Right lobe of liver (tissue), 6 donors: ENCODE measurements around the gene CYP11A1. TPM values are rescaled to one million over a fixed set of nuclear protein-coding genes. Genes with fewer than 3 reads are reported as not detected.

Experiments
- ATAC-seq, 4 donors: fragments of 200-7000 bp; cut with Tn5 transposase; one replicate each; pipeline ENCODE4 v1.9.1; 2020; ENCODE audit warnings: mild to moderate bottlenecking in 4 of 4, moderate library complexity in 4 of 4
- DNase-seq, 3 donors: peaks; one replicate each; pipeline ENCODE4 v3.0.0-alpha.2; 2020
- H3K27ac ChIP-seq, 3 donors: fragments of 200-600 bp; one replicate each; pipeline ENCODE4 v1.8.0; 2022
- H3K27me3 ChIP-seq, 2 donors: fragments of 200-600 bp; one replicate each; pipeline ENCODE4 v1.8.0; 2022
- H3K36me3 ChIP-seq, 4 donors: fragments of 200-600 bp; sonication (generic) in 1 of 4; one replicate each; pipeline versions ENCODE4 v1.5.1 to v1.8.0; 2017 to 2022; ENCODE audit warnings: control low read depth in 1 of 4
- H3K4me1 ChIP-seq, 4 donors: fragments of 200-600 bp; sonication (generic) in 1 of 4; one replicate each; pipeline versions ENCODE4 v1.5.1 to v1.8.0; 2017 to 2022; ENCODE audit warnings: control low read depth in 1 of 4
- H3K4me3 ChIP-seq, 3 donors: fragments of 200-600 bp; one replicate each; pipeline ENCODE4 v1.8.0; 2022
- H3K9me3 ChIP-seq, 4 donors: fragments of 200-600 bp; sonication (generic) in 1 of 4; one replicate each; pipeline versions ENCODE4 v1.5.1 to v1.8.0; 2017 to 2022; ENCODE audit warnings: control low read depth in 1 of 4
- CTCF ChIP-seq, 4 donors: fragments of 200-600 bp in 3 of 4; fragments of 450-650 bp in 1 of 4; IDR thresholded peaks; one replicate each; pipeline versions ENCODE4 v1.5.1 to v1.8.0; 2016 to 2022; ENCODE audit warnings: antibody characterized with exemption in 4 of 4, mild to moderate bottlenecking in 2 of 4
- POLR2A ChIP-seq: fragments of 450-650 bp; IDR thresholded peaks from one replicate; pipeline ENCODE4 v1.6.1; 2017; ENCODE audit warnings: antibody characterized with exemption, mild to moderate bottlenecking
- WGBS: methylation state at CpG from one replicate; pipeline ENCODE4 v1.1.6; 2018; ENCODE audit warnings: low coverage, low lambda C conversion rate; ENCODE audit not compliant: insufficient coverage; ENCODE audit errors: missing lambda C conversion rate; 5-methylcytosine and 5-hydroxymethylcytosine counted together
- intact Hi-C, 2 donors: fragments of 100-400 bp; cut with DNase I; formaldehyde crosslinking; loops; one replicate each; pipeline versions ENCODE4 v1.11.2 to v1.14.1; 2022
- total RNA-seq, 6 experiments: library from RNA; depleted of rRNA in 2 of 6; stranded (reverse); fragments of >200 nt in 2 of 6; fragmentation: NEBNext Ultra II Directional in 3 of 6; extraction: Animal tissue kit (Norgen Biotek cat#: 25700) in 3 of 6; gene quantifications; one replicate each; pipeline versions ENCODE4 v1.1.0 to v1.2.4, GENCODE V29; 2016 to 2023
- donor health status: DM: no; HTN: yes; CAD: no.
- donor health status: DM: no; HTN: no; CAD: no.
- donor health status: DM: no; HTN: no; CAD: no.
- donor health status: DM: no; HTN: yes; CAD: no.
- donor health status: DM: no; HTN: yes; CAD: no.

CYP11A1 gene
- total RNA-seq, 6 experiments from 2014 or later, result 2.5 to 6.4 (median 2.8) TPM

- H3K9me3 ChIP-seq, result no peaks in the 10 kb centered on the region
- WGBS, result no CpG with 5 or more reads among the region's 10 CpGs
- no peaks in the 10 kb centered on the region for H3K36me3 ChIP-seq
- intact Hi-C loops, result no loop called here
- H3K27me3 ChIP-seq, result no peaks in the 10 kb centered on the region
- no peak overlapping the region for H3K4me3 ChIP-seq
- TF ChIP-seq CTCF (IDR thresholded peaks at IDR 0.05) (no peak), POLR2A (no peak)
- DNase-seq (peak in 1 of 3 donors; percentile 30), ATAC-seq (no peak)
- H3K4me1 ChIP-seq, result no peaks in the 10 kb centered on the region
- no peak overlapping the region for H3K27ac ChIP-seq
Measured at GRCh38 chr15:74332611-74333010, 34.8 kb downstream of the CYP11A1 start.

GRCh38 chr15:74332011-74332410 lies 35.4 kb downstream of the CYP11A1 start:
- no peak overlapping the region for H3K27ac ChIP-seq
- H3K36me3 ChIP-seq, result no peaks in the 10 kb centered on the region
- no peaks in the 10 kb centered on the region for H3K4me1 ChIP-seq
- no peaks in the 10 kb centered on the region for H3K27me3 ChIP-seq
- DNase-seq (peak in 1 of 3 donors; percentile 23), ATAC-seq (no peak)
- 93% methylated on average over 3 of the region's 3 CpGs for WGBS
- H3K4me3 ChIP-seq, result no peak overlapping the region
- TF ChIP-seq POLR2A (no peak), CTCF (IDR thresholded peaks at IDR 0.05) (no peak)
- no peaks in the 10 kb centered on the region for H3K9me3 ChIP-seq
- intact Hi-C loops, result no loop called here

GRCh38 chr15:74330861-74331408 lies 36.5 kb downstream of the CYP11A1 start:
- no peaks in the 10 kb centered on the region for H3K36me3 ChIP-seq
- H3K27ac ChIP-seq, result no peak overlapping the region
- no peaks in the 10 kb centered on the region for H3K4me1 ChIP-seq
- no peaks in the 10 kb centered on the region for H3K27me3 ChIP-seq
- no peaks in the 10 kb centered on the region for H3K9me3 ChIP-seq
- no peak for ATAC-seq
- 58% methylated on average over 3 of the region's 11 CpGs for WGBS
- intact Hi-C loops, result no loop called here
- TF ChIP-seq POLR2A, result no peak
- no peak for TF ChIP-seq CTCF (IDR thresholded peaks at IDR 0.05)
- no peak for DNase-seq
- H3K4me3 ChIP-seq, result no peak overlapping the region

GRCh38 chr15:74328331-74329056 lies 39.0 kb downstream of the CYP11A1 start:
- H3K4me3 ChIP-seq, result no peak overlapping the region
- DNase-seq (no peak), ATAC-seq (no peak)
- intact Hi-C loops, result loop anchor here in 1 of 2 donors (10.0 kb wide), 1 partner anchor 364 kb away; no protein-coding TSS in a partner anchor
- no peaks in the 10 kb centered on the region for H3K4me1 ChIP-seq
- H3K27ac ChIP-seq, result no peak overlapping the region
- H3K27me3 ChIP-seq, result no peaks in the 10 kb centered on the region
- WGBS, result 40% methylated on average over 4 of the region's 10 CpGs
- TF ChIP-seq CTCF (IDR thresholded peaks at IDR 0.05) (no peak), POLR2A (no peak)
- H3K9me3 ChIP-seq, result no peaks in the 10 kb centered on the region
- H3K36me3 ChIP-seq, result no peaks in the 10 kb centered on the region
